MCF 10A (cell line): Measurements from ENCODE around the gene RPL37A. TPM values are rescaled to one million over a fixed set of nuclear protein-coding genes. Genes with fewer than 3 reads are reported as not detected.

Experiments
- BruUV-seq: library from RNA; stranded (reverse); fragments of 400-500 nt; replicated peaks from 2 replicates; lab custom pipeline; 2021; lab: Mats Ljungman, UMichigan
- CTCF ChIA-PET: fragments of 300-600 bp; sonication (Branson Sonifier 250); formaldehyde crosslinking; extraction: SDS; loops from one replicate; lab custom pipeline; 2021; ENCODE audit warnings: antibody characterized with exemption, inconsistent platforms; lab: Yijun Ruan, JAX
- POLR2A ChIA-PET: fragments of 300-600, 350-650 bp; sonication (Branson Sonifier 250); formaldehyde crosslinking; extraction: SDS; loops from one replicate; lab custom pipeline; 2020; ENCODE audit warnings: antibody characterized with exemption, inconsistent platforms; lab: Yijun Ruan, JAX
- DNase-seq: peaks from one replicate; pipeline ENCODE4 v3.0.0-alpha.2; 2018; ENCODE audit not compliant: unreplicated experiment
- H3K27ac Mint-ChIP-seq: one replicate; pipeline ENCODE4 v1.8.0; 2022; ENCODE audit warnings: mild to moderate bottlenecking, low read depth, mixed read lengths; ENCODE audit not compliant: unreplicated experiment
- H3K27me3 Mint-ChIP-seq: one replicate; pipeline ENCODE4 v1.8.0; 2022; ENCODE audit warnings: mixed read lengths; ENCODE audit not compliant: insufficient read depth, unreplicated experiment
- H3K36me3 Mint-ChIP-seq: one replicate; pipeline ENCODE4 v1.8.0; 2022; ENCODE audit warnings: mild to moderate bottlenecking, moderate library complexity, mixed read lengths; ENCODE audit not compliant: insufficient read depth, unreplicated experiment
- H3K4me1 Mint-ChIP-seq: one replicate; pipeline ENCODE4 v1.8.0; 2022; ENCODE audit warnings: mixed read lengths; ENCODE audit not compliant: insufficient read depth, unreplicated experiment
- H3K4me3 Mint-ChIP-seq: one replicate; pipeline ENCODE4 v1.8.0; 2022; ENCODE audit warnings: mild to moderate bottlenecking, moderate library complexity, mixed read lengths; ENCODE audit not compliant: unreplicated experiment
- H3K9me3 Mint-ChIP-seq: one replicate; pipeline ENCODE4 v1.8.0; 2022; ENCODE audit warnings: mixed read lengths; ENCODE audit not compliant: unreplicated experiment
- intact Hi-C: fragments of 100-400 bp; cut with micrococcal nuclease; formaldehyde crosslinking; loops from 2 replicates; pipeline ENCODE4 v1.14.1; 2022
- total RNA-seq: library from RNA; stranded (reverse); gene quantifications from 2 replicates; pipeline ENCODE4 v1.2.3, GENCODE V29; 2022
- TF ChIP-seq, protein P1 (sequence below): fragments of 200-600 bp; IDR thresholded peaks from one replicate; pipeline ENCODE4 v1.8.0; 2022; ENCODE audit warnings: antibody characterized with exemption, mild to moderate bottlenecking; ENCODE audit not compliant: unreplicated experiment

The RPL37A gene
- total RNA-seq, 1 experiment from 2014 or later, result 4,349 TPM

GRCh38 chr2:216526939-216527338, 28.3 kb downstream of the RPL37A start:
- CTCF ChIA-PET, result interaction anchor here (0.7 to 13.5 kb wide), 5 partner anchors 10 to 155 kb away, joined by 3 to 673 read pairs (median 6); no protein-coding TSS in a partner anchor
- TF ChIP-seq, protein P1, sequence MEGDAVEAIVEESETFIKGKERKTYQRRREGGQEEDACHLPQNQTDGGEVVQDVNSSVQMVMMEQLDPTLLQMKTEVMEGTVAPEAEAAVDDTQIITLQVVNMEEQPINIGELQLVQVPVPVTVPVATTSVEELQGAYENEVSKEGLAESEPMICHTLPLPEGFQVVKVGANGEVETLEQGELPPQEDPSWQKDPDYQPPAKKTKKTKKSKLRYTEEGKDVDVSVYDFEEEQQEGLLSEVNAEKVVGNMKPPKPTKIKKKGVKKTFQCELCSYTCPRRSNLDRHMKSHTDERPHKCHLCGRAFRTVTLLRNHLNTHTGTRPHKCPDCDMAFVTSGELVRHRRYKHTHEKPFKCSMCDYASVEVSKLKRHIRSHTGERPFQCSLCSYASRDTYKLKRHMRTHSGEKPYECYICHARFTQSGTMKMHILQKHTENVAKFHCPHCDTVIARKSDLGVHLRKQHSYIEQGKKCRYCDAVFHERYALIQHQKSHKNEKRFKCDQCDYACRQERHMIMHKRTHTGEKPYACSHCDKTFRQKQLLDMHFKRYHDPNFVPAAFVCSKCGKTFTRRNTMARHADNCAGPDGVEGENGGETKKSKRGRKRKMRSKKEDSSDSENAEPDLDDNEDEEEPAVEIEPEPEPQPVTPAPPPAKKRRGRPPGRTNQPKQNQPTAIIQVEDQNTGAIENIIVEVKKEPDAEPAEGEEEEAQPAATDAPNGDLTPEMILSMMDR, result no peak
- POLR2A ChIA-PET, result no interaction called here

GRCh38 chr2:216527600-216527999, 29.0 kb downstream of the RPL37A start:
- CTCF ChIA-PET, result interaction anchor here (0.8 to 13.5 kb wide), 3 partner anchors 11 to 155 kb away, joined by 3 to 673 read pairs (median 16); no protein-coding TSS in a partner anchor

More at GRCh38 chr2:216526939-216527338, 28.3 kb downstream of the RPL37A start:
- H3K9me3 Mint-ChIP-seq, result no peaks in the 10 kb centered on the region
- H3K27ac Mint-ChIP-seq, result no peak overlapping the region
- H3K27me3 Mint-ChIP-seq, result no peaks in the 10 kb centered on the region
- no TSS peak for BruUV-seq
- no peak overlapping the region for H3K4me3 Mint-ChIP-seq
- intact Hi-C loops, result no loop called here
- no peak for DNase-seq
- H3K36me3 Mint-ChIP-seq, result no peaks in the 10 kb centered on the region
- no peaks in the 10 kb centered on the region for H3K4me1 Mint-ChIP-seq

GRCh38 chr2:216532562-216532961, 33.9 kb downstream of the RPL37A start:
- no peak overlapping the region for H3K27ac Mint-ChIP-seq
- POLR2A ChIA-PET, result interaction anchor here (0.6 to 1.8 kb wide), 4 partner anchors 9 to 959 kb away, joined by 3 to 4 read pairs (median 4); no protein-coding TSS in a partner anchor
- no peaks in the 10 kb centered on the region for H3K27me3 Mint-ChIP-seq
- no peak overlapping the region for H3K4me3 Mint-ChIP-seq
- no peak for DNase-seq
- CTCF ChIA-PET, result interaction anchor here (0.5 to 3.7 kb wide), 6 partner anchors 8 to 423 kb away, joined by 3 to 18 read pairs (median 8); no protein-coding TSS in a partner anchor
- H3K9me3 Mint-ChIP-seq, result no peaks in the 10 kb centered on the region
- H3K36me3 Mint-ChIP-seq, result peaks cover 4% of the 10 kb centered on the region
- intact Hi-C loops, result no loop called here
- TF ChIP-seq, protein P1, result no peak
- BruUV-seq, result no TSS peak
- peaks cover 29% of the 10 kb centered on the region for H3K4me1 Mint-ChIP-seq

More at GRCh38 chr2:216527600-216527999, 29.0 kb downstream of the RPL37A start:
- Mint-ChIP-seq H3K27me3 (no peaks in the 10 kb centered on the region), H3K9me3 (no peaks in the 10 kb centered on the region), H3K27ac (no peak overlapping the region), H3K4me3 (no peak overlapping the region), H3K36me3 (no peaks in the 10 kb centered on the region), H3K4me1 (no peaks in the 10 kb centered on the region)
- no TSS peak for BruUV-seq
- POLR2A ChIA-PET, result no interaction called here
- DNase-seq, result no peak
- TF ChIP-seq, protein P1, result no peak
- intact Hi-C loops, result no loop called here

- DNase-seq, result no peak
- ChIA-PET POLR2A (interaction anchor here (0.8 to 1.5 kb wide), 4 partner anchors 15 to 132 kb away, joined by 3 to 4 read pairs (median 4); no protein-coding TSS in a partner anchor), CTCF (interaction anchor here (0.7 to 3.7 kb wide), 3 partner anchors 14 to 165 kb away, joined by 3 to 18 read pairs (median 18); no protein-coding TSS in a partner anchor)
- Mint-ChIP-seq H3K4me1 (peaks cover 32% of the 10 kb centered on the region), H3K27ac (no peak overlapping the region), H3K9me3 (no peaks in the 10 kb centered on the region), H3K36me3 (peaks cover 4% of the 10 kb centered on the region), H3K4me3 (no peak overlapping the region), H3K27me3 (no peaks in the 10 kb centered on the region)
- BruUV-seq, result no TSS peak
- intact Hi-C loops, result no loop called here
- TF ChIP-seq, protein P1, result no peak
Observed at GRCh38 chr2:216533609-216534008, 35.0 kb downstream of the RPL37A start.
